Activated naive CD4-positive, alpha-beta T cell treated with anti-CD3 and anti-CD28 coated beads for 36 hours (primary cell): ENCODE measurements around the gene VWA8. TPM values are rescaled to one million over a fixed set of nuclear protein-coding genes. Genes with fewer than 3 reads are reported as not detected.
"Not testable (repeated sequence)": the region's sequence is repeated elsewhere in the genome, so short reads cannot be mapped to it uniquely, and the experiment has no call there.

Experiments
- CTCF ChIA-PET: fragments of 350-600 bp; sonication (Branson Sonifier 250); formaldehyde crosslinking; loops from one replicate; lab custom pipeline; 2021; ENCODE audit warnings: antibody characterized with exemption; lab: Charles Lee
- DNase-seq: peaks from one replicate; pipeline ENCODE4 v3.0.0-alpha.2; 2020
- H3K27ac Mint-ChIP-seq: one replicate; pipeline ENCODE4 v1.8.0; 2021; ENCODE audit warnings: mild to moderate bottlenecking, mixed read lengths
- H3K27me3 Mint-ChIP-seq: one replicate; pipeline ENCODE4 v1.8.0; 2021; ENCODE audit warnings: low read depth, mixed read lengths
- H3K36me3 Mint-ChIP-seq: one replicate; pipeline ENCODE4 v1.8.0; 2021; ENCODE audit warnings: low read depth, mixed read lengths
- H3K4me1 Mint-ChIP-seq: one replicate; pipeline ENCODE4 v1.8.0; 2021; ENCODE audit warnings: low read depth, mixed read lengths
- H3K4me3 Mint-ChIP-seq: one replicate; pipeline ENCODE4 v1.8.0; 2021; ENCODE audit warnings: mild to moderate bottlenecking, moderate library complexity, mixed read lengths
- H3K9me3 Mint-ChIP-seq: one replicate; pipeline ENCODE4 v1.8.0; 2021; ENCODE audit warnings: mixed read lengths
- intact Hi-C: fragments of 100-400 bp; cut with micrococcal nuclease; formaldehyde crosslinking; loops from one replicate; pipeline ENCODE4 v1.15.1; 2023
- total RNA-seq, 2 experiments: library from RNA; stranded (reverse); gene quantifications; one replicate each; pipeline ENCODE4 v1.2.3, GENCODE V29; 2021

VWA8 gene
- total RNA-seq, 2 experiments from 2014 or later, result 21.2 to 21.5 TPM

DNA sequence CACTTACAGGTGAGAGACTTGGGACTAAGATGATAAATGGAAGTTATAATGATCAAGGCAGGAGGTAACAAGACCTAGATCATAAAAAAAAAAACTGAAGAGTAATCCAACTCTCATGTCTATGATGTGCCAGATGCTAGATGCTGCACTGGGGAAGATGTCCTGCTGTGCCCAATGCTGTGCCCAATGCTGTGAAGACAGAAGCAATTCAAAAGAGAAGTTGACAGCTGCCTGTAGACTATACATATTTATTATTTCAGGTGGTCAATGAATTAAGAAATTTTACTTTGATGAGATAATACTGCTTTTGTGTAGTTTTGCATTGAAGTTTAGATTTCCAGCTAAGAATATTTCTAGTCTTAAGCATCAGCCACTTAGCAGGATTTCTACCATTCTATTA is 21.5 kb downstream of the VWA8 start:
- Mint-ChIP-seq H3K27ac (no peak overlapping the region), H3K4me3 (no peak overlapping the region), H3K9me3 (no peaks in the 10 kb centered on the region), H3K27me3 (no peaks in the 10 kb centered on the region), H3K36me3 (peaks cover 14% of the 10 kb centered on the region), H3K4me1 (peaks cover 17% of the 10 kb centered on the region)
- no peak for DNase-seq
- intact Hi-C loops, result no loop called here
- CTCF ChIA-PET, result no interaction called here

DNA sequence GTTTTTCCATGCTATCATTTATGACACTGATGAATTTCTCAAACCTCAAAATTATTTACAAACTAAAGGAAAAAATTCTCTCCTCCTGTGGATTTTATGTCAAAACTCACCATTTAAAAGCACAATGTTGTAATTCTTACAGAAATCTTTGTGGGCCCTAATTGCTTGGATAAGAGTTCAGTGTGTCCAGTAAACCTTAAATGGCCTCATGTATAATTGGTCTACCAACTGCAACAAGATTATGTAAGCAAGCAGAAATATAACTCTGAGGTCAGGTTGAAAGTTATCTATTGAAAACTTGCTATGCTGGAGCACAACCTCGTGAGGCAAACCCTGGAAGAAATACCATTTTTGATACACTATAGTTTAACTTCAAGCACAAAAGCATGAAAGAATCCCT is 22.0 kb downstream of the VWA8 start:
- H3K4me1 Mint-ChIP-seq, result peaks cover 17% of the 10 kb centered on the region
- no peak overlapping the region for H3K27ac Mint-ChIP-seq
- intact Hi-C loops, result no loop called here
- CTCF ChIA-PET, result no interaction called here
- peaks cover 16% of the 10 kb centered on the region for H3K36me3 Mint-ChIP-seq
- DNase-seq, result no peak
- no peaks in the 10 kb centered on the region for H3K27me3 Mint-ChIP-seq
- no peak overlapping the region for H3K4me3 Mint-ChIP-seq
- no peaks in the 10 kb centered on the region for H3K9me3 Mint-ChIP-seq

DNA sequence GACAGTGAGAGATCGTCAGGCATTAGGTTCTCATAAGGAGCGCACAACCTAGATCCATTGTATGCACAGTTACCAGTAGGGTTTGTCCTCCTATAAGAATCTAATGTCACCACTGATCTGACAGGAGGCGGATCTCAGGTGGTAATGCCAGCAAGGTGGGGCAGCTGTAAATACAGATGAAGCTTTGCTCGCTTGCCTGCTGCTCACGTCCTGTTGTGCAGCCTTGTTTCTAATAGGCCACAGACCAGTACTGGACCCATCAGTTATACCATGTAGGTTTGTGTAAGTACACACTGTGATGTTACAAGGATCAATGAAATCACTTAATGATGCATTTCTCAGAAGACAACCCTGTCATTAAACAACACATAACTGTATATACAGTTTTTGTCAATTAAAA is 23.5 kb downstream of the VWA8 start:
- H3K27me3 Mint-ChIP-seq, result no peaks in the 10 kb centered on the region
- CTCF ChIA-PET, result no interaction called here
- no peak for DNase-seq
- intact Hi-C loops, result no loop called here
- H3K36me3 Mint-ChIP-seq, result peaks cover 17% of the 10 kb centered on the region
- no peak overlapping the region for H3K4me3 Mint-ChIP-seq
- H3K4me1 Mint-ChIP-seq, result peaks cover 26% of the 10 kb centered on the region
- H3K9me3 Mint-ChIP-seq, result no peaks in the 10 kb centered on the region
- no peak overlapping the region for H3K27ac Mint-ChIP-seq

DNA sequence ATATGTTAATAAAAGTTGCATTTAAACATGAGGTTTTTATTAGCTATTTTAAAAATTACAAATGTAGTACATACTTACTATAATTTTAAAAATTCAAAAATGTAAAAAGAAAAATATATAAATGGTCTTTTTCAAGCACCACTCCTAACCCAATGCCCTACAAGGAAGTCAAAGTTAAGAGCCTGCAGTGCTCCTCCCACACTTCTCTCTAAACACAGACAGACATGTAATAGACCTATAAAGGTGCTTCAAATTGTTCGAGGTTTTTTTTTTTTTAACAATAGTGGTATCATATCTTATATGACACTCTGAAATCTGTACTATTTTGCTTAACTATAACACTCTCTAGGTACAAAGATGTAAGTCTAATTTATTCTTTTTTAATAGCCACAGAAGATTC is 25.4 kb downstream of the VWA8 start:
- intact Hi-C loops, result no loop called here
- no peaks in the 10 kb centered on the region for H3K9me3 Mint-ChIP-seq
- no peak for DNase-seq
- CTCF ChIA-PET, result no interaction called here
- H3K27me3 Mint-ChIP-seq, result no peaks in the 10 kb centered on the region
- no peak overlapping the region for H3K4me3 Mint-ChIP-seq
- H3K27ac Mint-ChIP-seq, result no peak overlapping the region
- H3K36me3 Mint-ChIP-seq, result peaks cover 19% of the 10 kb centered on the region
- peaks cover 42% of the 10 kb centered on the region for H3K4me1 Mint-ChIP-seq

DNA sequence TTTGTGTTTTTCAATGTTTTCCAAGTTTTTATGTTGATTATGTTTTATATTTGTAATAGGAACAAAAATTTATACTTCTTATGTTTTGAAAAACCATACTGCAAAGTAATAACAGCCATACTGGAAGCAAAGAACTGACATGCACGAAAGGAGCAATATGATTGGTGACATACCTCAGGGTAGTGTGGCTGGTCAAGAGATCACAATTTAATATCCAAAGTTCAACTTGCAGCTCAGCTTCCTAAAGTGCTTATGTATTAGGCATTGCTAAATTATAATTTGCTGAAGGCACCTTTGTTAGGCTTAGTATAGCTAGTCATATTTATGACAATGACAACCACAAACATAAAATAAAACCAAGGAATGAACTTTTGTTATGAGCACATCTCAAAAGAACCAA is 25.9 kb downstream of the VWA8 start:
- Mint-ChIP-seq H3K36me3 (peaks cover 22% of the 10 kb centered on the region), H3K4me1 (peaks cover 47% of the 10 kb centered on the region), H3K9me3 (no peaks in the 10 kb centered on the region), H3K4me3 (no peak overlapping the region), H3K27me3 (no peaks in the 10 kb centered on the region), H3K27ac (no peak overlapping the region)
- no peak for DNase-seq
- CTCF ChIA-PET, result no interaction called here
- intact Hi-C loops, result no loop called here

DNA sequence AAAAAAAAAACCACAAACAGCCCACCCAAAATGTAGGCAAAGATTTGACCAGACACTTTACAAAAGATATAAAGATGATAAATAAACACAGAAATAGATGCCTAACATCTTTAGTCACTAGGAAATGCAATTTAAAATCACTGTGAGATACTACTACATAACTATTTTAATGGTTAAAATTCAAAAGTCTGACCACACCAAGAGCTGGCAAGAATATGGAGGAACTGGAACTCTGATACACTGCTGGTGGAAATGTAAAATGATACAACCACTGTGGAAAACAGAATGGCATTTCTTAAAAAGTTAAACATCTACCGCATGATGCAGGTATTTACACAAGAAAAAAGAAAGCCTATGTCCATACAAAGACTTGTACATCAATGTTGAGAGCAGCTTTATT is 26.8 kb downstream of the VWA8 start:
- Mint-ChIP-seq H3K27ac (no peak overlapping the region), H3K4me3 (no peak overlapping the region), H3K9me3 (no peaks in the 10 kb centered on the region), H3K36me3 (peaks cover 22% of the 10 kb centered on the region), H3K4me1 (peaks cover 54% of the 10 kb centered on the region), H3K27me3 (no peaks in the 10 kb centered on the region)
- CTCF ChIA-PET, result interaction anchor here (1.3 kb wide), 1 partner anchor 20 kb away, joined by 3 read pairs; no protein-coding TSS in a partner anchor
- intact Hi-C loops, result no loop called here
- no peak for DNase-seq

DNA sequence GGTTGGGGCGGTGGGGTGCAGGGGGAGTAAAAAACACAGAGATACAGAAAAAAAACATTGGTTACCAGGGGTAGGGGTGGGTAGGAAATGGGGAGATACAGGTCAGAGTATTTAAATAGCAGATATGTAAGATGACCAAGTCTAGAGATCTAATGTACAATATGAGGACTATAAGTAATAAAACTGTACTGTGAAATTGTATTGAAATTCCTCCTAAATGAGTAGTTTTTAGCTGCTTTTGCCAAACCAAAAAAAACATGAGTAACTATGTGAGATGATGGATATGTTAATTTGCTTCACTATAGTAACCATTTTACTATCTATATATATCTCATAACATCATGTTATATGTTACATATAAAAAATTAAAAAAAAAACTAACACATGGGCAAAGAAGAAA is 29.6 kb downstream of the VWA8 start:
- Mint-ChIP-seq H3K36me3 (peaks cover 18% of the 10 kb centered on the region), H3K27me3 (no peaks in the 10 kb centered on the region), H3K4me3 (no peak overlapping the region), H3K9me3 (no peaks in the 10 kb centered on the region), H3K27ac (peak overlapping the region; percentile 81), H3K4me1 (peaks cover 77% of the 10 kb centered on the region)
- DNase-seq, result no peak
- intact Hi-C loops, result loop anchor here (2.0 kb wide), 2 partner anchors 13 to 31 kb away; no protein-coding TSS in a partner anchor
- CTCF ChIA-PET, result interaction anchor here (0.7 to 1.8 kb wide), 5 partner anchors 11 to 77 kb away, joined by 3 to 10 read pairs (median 4); partner anchors contain the start of gene VWA8

DNA sequence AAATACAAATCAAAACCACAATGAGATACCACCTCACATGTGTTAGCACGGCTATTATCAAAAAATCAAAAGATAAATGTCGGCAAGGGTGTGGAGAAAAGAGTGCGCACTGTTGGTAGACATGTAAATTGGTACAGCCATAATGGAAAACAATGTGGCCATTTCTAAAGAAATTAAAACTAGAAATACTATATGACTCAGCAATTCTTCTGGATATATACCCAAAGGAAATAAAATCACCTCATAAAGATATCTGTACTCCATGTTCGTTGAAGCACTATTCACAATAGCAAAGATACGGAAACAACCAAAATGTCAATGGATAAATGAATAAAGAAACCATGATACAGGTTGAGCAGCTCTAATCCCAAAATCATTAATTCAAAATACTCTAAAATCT is 30.8 kb downstream of the VWA8 start:
- Mint-ChIP-seq H3K27me3 (no peaks in the 10 kb centered on the region), H3K9me3 (peaks cover 6% of the 10 kb centered on the region), H3K4me1 (peaks cover 74% of the 10 kb centered on the region), H3K27ac (no peak overlapping the region), H3K36me3 (peaks cover 23% of the 10 kb centered on the region), H3K4me3 (no peak overlapping the region)
- intact Hi-C loops, result loop anchor here (2.0 kb wide), 2 partner anchors 15 to 33 kb away; no protein-coding TSS in a partner anchor
- CTCF ChIA-PET, result interaction anchor here (1.8 kb wide), 1 partner anchor 12 kb away, joined by 10 read pairs; no protein-coding TSS in a partner anchor
- DNase-seq, result no peak

DNA sequence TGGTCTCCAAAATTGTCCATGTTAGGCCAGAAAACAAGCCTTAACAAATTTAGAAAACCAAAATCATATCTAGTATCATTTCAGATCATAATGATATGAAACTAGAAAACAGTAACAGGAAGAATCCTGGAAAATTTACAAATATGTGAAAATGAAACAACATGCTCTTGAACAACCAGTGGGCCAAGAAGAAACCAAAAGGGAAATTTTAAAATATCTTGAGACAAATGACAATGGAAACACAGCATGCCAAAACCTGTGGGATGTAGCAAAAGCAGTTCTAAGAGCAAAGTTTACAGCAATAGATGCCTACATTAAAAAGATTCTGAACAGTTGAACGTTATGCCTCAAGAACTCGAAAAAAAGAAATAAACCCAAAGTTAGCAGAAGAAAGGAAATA is 32.6 kb downstream of the VWA8 start:
- H3K27me3 Mint-ChIP-seq, result no peaks in the 10 kb centered on the region
- H3K27ac Mint-ChIP-seq, result peak overlapping the region; percentile 89
- intact Hi-C loops, result loop anchor here (1.0 kb wide), 1 partner anchor 11 kb away; no protein-coding TSS in a partner anchor
- peaks cover 79% of the 10 kb centered on the region for H3K4me1 Mint-ChIP-seq
- DNase-seq, result no peak
- H3K36me3 Mint-ChIP-seq, result peaks cover 33% of the 10 kb centered on the region
- H3K4me3 Mint-ChIP-seq, result peak overlapping the region; percentile 72
- H3K9me3 Mint-ChIP-seq, result peaks cover 21% of the 10 kb centered on the region
- CTCF ChIA-PET, result no interaction called here

DNA sequence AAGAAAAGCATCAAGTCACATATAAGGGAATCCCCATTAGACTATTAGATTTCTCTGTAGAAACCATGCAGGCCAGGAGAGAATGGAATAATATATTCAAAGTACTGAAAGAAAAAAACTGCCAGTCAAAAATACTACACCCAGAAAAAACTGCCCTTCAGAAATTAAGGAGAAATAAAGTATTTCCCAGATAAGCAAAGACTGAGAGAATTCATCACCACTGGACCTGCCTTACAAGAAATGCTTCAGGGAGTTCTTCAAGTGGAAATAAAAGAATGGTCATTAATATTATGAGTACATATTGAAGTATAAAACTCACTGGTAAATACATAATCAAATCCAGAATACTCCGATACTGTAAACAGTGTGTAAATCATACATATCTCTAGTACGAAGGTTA is 35.9 kb downstream of the VWA8 start:
- no peak overlapping the region for H3K27ac Mint-ChIP-seq
- peaks cover 49% of the 10 kb centered on the region for H3K36me3 Mint-ChIP-seq
- peaks cover 68% of the 10 kb centered on the region for H3K4me1 Mint-ChIP-seq
- intact Hi-C loops, result no loop called here
- CTCF ChIA-PET, result interaction anchor here (1.3 kb wide), 1 partner anchor 35 kb away, joined by 3 read pairs; no protein-coding TSS in a partner anchor
- no peak overlapping the region for H3K4me3 Mint-ChIP-seq
- no peaks in the 10 kb centered on the region for H3K27me3 Mint-ChIP-seq
- H3K9me3 Mint-ChIP-seq, result peaks cover 26% of the 10 kb centered on the region
- no peak for DNase-seq

DNA sequence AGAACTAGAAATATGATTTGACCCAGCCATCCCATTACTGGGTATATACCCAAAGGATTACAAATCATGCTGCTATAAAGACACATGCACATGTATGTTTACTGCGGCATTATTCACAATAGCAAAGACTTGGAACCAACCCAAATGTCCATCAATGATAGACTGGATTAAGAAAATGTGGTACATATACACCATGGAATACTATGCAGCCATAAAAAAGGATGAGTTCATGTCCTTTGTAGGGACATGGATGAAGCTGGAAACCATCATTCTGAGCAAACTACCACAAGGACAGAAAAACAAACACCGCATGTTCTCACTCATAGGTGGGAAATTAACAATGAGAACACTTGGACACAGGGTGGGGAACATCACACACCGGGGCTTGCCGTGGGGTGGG is 38.0 kb downstream of the VWA8 start:
- H3K27ac Mint-ChIP-seq, DNase-seq, intact Hi-C loops, H3K4me3 Mint-ChIP-seq, H3K27me3 Mint-ChIP-seq: not testable (repeated sequence)
- Mint-ChIP-seq H3K9me3 (peaks cover 26% of the 10 kb centered on the region), H3K36me3 (peaks cover 48% of the 10 kb centered on the region), H3K4me1 (peaks cover 61% of the 10 kb centered on the region)
- CTCF ChIA-PET, result interaction anchor here (1.3 kb wide), 1 partner anchor 40 kb away, joined by 4 read pairs; no protein-coding TSS in a partner anchor

DNA sequence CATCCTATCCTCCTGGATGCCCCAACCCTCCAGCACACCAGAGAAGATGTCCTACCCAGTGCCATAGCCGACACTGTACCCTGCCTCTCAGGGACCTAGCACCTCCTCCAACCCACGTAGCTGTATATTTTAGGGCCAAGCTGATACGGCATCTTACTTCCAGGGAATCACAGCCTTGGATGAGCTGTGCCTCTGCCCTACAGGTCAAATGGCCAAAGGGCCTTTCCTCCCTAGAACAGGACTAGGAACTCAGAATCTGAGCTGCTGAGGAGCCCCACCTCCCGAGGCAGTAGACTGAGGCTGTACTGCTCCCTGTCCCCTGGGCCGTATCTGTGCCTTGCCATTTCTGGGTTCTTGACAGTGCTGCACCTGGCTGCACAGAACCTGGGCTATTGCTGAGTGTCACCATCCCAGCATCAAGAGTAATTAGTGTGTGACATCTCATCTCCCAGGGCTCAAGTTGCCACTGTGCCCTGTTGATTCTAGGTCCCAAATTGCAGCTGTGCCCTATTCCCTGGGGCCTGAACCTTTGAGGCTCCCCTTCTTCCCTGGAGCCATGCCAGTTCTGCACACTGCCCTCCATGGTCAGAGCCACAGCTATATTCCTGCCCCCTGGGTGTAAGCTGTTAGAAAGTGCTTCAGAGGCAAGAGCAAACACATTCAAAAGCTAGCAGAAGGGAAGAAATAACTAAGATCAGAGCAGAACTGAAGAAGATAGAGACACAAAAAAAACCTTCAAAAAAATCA is 41.0 kb downstream of the VWA8 start:
- CTCF ChIA-PET, result interaction anchor here (0.9 kb wide), 1 partner anchor 15 kb away, joined by 3 read pairs; no protein-coding TSS in a partner anchor
- Mint-ChIP-seq H3K4me1 (peaks cover 64% of the 10 kb centered on the region), H3K36me3 (peaks cover 38% of the 10 kb centered on the region)

More for the DNA sequence above, 41.0 kb downstream of the VWA8 start:
- H3K27ac Mint-ChIP-seq, result no peak overlapping the region
- no peaks in the 10 kb centered on the region for H3K27me3 Mint-ChIP-seq
- H3K9me3 Mint-ChIP-seq, result peaks cover 18% of the 10 kb centered on the region
- no peak for DNase-seq
- intact Hi-C loops, result loop anchor here (5.0 to 10.0 kb wide), 8 partner anchors 352 to 1877 kb away; partner anchors contain the start of genes AKAP11, KBTBD6, NAA16 and WBP4
- no peak overlapping the region for H3K4me3 Mint-ChIP-seq
